H9 (cell line): Measurements from ENCODE around the gene HILPDA. TPM values are rescaled to one million over a fixed set of nuclear protein-coding genes. Genes with fewer than 3 reads are reported as not detected.

Experiments used
- DNase-seq: peaks from one replicate; pipeline ENCODE4 v3.0.0-alpha.2; 2017
- H2AFZ ChIP-seq: one replicate; pipeline ENCODE4 v1.6.1; 2013; ENCODE audit warnings: mild to moderate bottlenecking, low read length, control low read depth, moderate library complexity
- H2AK5ac ChIP-seq: 2 replicates; pipeline ENCODE4 v1.6.1; 2013; ENCODE audit warnings: low read length, control low read depth, mixed read lengths; ENCODE audit not compliant: insufficient read length
- H2BK120ac ChIP-seq: one replicate; pipeline ENCODE4 v1.6.1; 2013; ENCODE audit warnings: low read depth, mild to moderate bottlenecking, low read length, control low read depth, inconsistent platforms; ENCODE audit not compliant: poor library complexity, severe bottlenecking
- H2BK12ac ChIP-seq: 2 replicates; pipeline ENCODE4 v1.6.1; 2013; ENCODE audit warnings: low read length, control low read depth, mixed read lengths, low read depth; ENCODE audit not compliant: insufficient read length
- H2BK15ac ChIP-seq: 2 replicates; pipeline ENCODE4 v1.6.1; 2013; ENCODE audit warnings: low read depth, low read length, control low read depth
- H2BK20ac ChIP-seq: one replicate; pipeline ENCODE4 v1.6.1; 2013; ENCODE audit warnings: low read depth, mild to moderate bottlenecking, low read length, control low read depth, inconsistent platforms; ENCODE audit not compliant: poor library complexity, severe bottlenecking
- H2BK5ac ChIP-seq: 2 replicates; pipeline ENCODE4 v1.6.1; 2013; ENCODE audit warnings: low read length, control low read depth, mixed read lengths; ENCODE audit not compliant: insufficient read length
- H3K14ac ChIP-seq: 2 replicates; pipeline ENCODE4 v1.6.1; 2013; ENCODE audit warnings: low read length, control low read depth; ENCODE audit not compliant: insufficient read depth
- H3K18ac ChIP-seq: 2 replicates; pipeline ENCODE4 v1.6.1; 2013; ENCODE audit warnings: low read depth, mild to moderate bottlenecking, mixed read lengths, low read length, control low read depth; ENCODE audit not compliant: insufficient read length
- H3K23ac ChIP-seq: 2 replicates; pipeline ENCODE4 v1.6.1; 2013; ENCODE audit warnings: low read length, control low read depth, mixed read lengths, low read depth; ENCODE audit not compliant: insufficient read length
- H3K23me2 ChIP-seq: 2 replicates; pipeline ENCODE4 v1.6.1; 2013; ENCODE audit warnings: low read depth, mild to moderate bottlenecking, mixed read lengths, low read length, control low read depth; ENCODE audit not compliant: insufficient read length, poor library complexity, severe bottlenecking
- H3K27ac ChIP-seq: 2 replicates; pipeline ENCODE4 v1.5.1; 2013; ENCODE audit warnings: low read length, control low read depth, mixed read lengths, low read depth; ENCODE audit not compliant: insufficient read length
- H3K27me3 ChIP-seq: 2 replicates; pipeline ENCODE4 v1.6.1; 2013; ENCODE audit warnings: low read length, control low read depth, inconsistent platforms; ENCODE audit not compliant: insufficient read depth
- H3K4ac ChIP-seq: 2 replicates; pipeline ENCODE4 v1.6.1; 2013; ENCODE audit warnings: low read depth, mild to moderate bottlenecking, control low read depth, inconsistent platforms, low read length, moderate library complexity
- H3K4me1 ChIP-seq: 2 replicates; pipeline ENCODE4 v1.6.1; 2013; ENCODE audit warnings: low read length, control low read depth, inconsistent platforms; ENCODE audit not compliant: insufficient read depth
- H3K4me2 ChIP-seq: 2 replicates; pipeline ENCODE4 v1.6.1; 2013; ENCODE audit warnings: low read length, control low read depth, mixed read lengths; ENCODE audit not compliant: insufficient read length, insufficient read depth
- H3K56ac ChIP-seq: 2 replicates; pipeline ENCODE4 v1.6.1; 2013; ENCODE audit warnings: low read depth, mild to moderate bottlenecking, mixed read lengths, low read length, control low read depth; ENCODE audit not compliant: insufficient read length
- H3K79me1 ChIP-seq: 2 replicates; pipeline ENCODE4 v1.6.1; 2013; ENCODE audit warnings: low read depth, mild to moderate bottlenecking, moderate library complexity, low read length, control low read depth, inconsistent platforms; ENCODE audit not compliant: insufficient read depth, poor library complexity, severe bottlenecking
- H3K79me2 ChIP-seq: 2 replicates; pipeline ENCODE4 v1.6.1; 2013; ENCODE audit warnings: low read length, control low read depth, inconsistent platforms; ENCODE audit not compliant: insufficient read depth
- H3K9ac ChIP-seq: 2 replicates; pipeline ENCODE4 v1.6.1; 2013; ENCODE audit warnings: low read length, control low read depth, mixed read lengths; ENCODE audit not compliant: insufficient read length; ENCODE audit errors: extremely low read depth
- H3K9me3 ChIP-seq: one replicate; pipeline ENCODE4 v1.6.1; 2013; ENCODE audit warnings: low read depth, low read length, inconsistent platforms; ENCODE audit not compliant: control insufficient read depth
- H3T11ph ChIP-seq: one replicate; pipeline ENCODE4 v1.6.1; 2013; ENCODE audit warnings: mild to moderate bottlenecking, low read length, control low read depth, inconsistent platforms
- H4K20me1 ChIP-seq: one replicate; pipeline ENCODE4 v1.6.1; 2013; ENCODE audit not compliant: control insufficient read depth, insufficient read length, insufficient read depth
- H4K5ac ChIP-seq: 2 replicates; pipeline ENCODE4 v1.6.1; 2013; ENCODE audit warnings: low read depth, mild to moderate bottlenecking, mixed read lengths, low read length, control low read depth; ENCODE audit not compliant: insufficient read length
- H4K8ac ChIP-seq: replicated peaks from 2 replicates; pipeline ENCODE4 v1.6.1; 2013; ENCODE audit warnings: low read length, control low read depth, mixed read lengths, low read depth; ENCODE audit not compliant: insufficient read length
- H4K91ac ChIP-seq: 2 replicates; pipeline ENCODE4 v1.6.1; 2013; ENCODE audit warnings: low read depth, mild to moderate bottlenecking, moderate library complexity, mixed read lengths, low read length, control low read depth; ENCODE audit not compliant: insufficient read length
- H3K27ac Mint-ChIP-seq, 3 experiments: 2 replicates in 2 of 3; 3 replicates in 1 of 3; pipeline ENCODE4 v1.8.0; 2020 to 2021; ENCODE audit warnings: mixed read lengths in 3 of 3, mild to moderate bottlenecking in 1 of 3, moderate library complexity in 1 of 3
- H3K27me3 Mint-ChIP-seq: 2 replicates; pipeline ENCODE4 v1.8.0; 2021; ENCODE audit warnings: low read depth, mild to moderate bottlenecking, moderate library complexity, mixed read lengths
- H3K36me3 Mint-ChIP-seq, 3 experiments: 2 replicates in 2 of 3; 3 replicates in 1 of 3; pipeline ENCODE4 v1.8.0; 2020 to 2021; ENCODE audit warnings: low read depth in 3 of 3, mixed read lengths in 3 of 3; ENCODE audit not compliant: insufficient read depth in 1 of 3
- H3K4me1 Mint-ChIP-seq, 2 experiments: 2 replicates each; pipeline ENCODE4 v1.8.0; 2020; ENCODE audit warnings: mixed read lengths in 2 of 2
- H3K4me3 Mint-ChIP-seq, 2 experiments: 2 replicates in 1 of 2; 3 replicates in 1 of 2; pipeline ENCODE4 v1.8.0; 2020 to 2021; ENCODE audit warnings: mild to moderate bottlenecking in 2 of 2, mixed read lengths in 2 of 2, moderate library complexity in 1 of 2
- H3K9me3 Mint-ChIP-seq, 2 experiments: 2 replicates in 1 of 2; 3 replicates in 1 of 2; pipeline ENCODE4 v1.8.0; 2020; ENCODE audit warnings: mild to moderate bottlenecking in 2 of 2, mixed read lengths in 2 of 2, moderate library complexity in 1 of 2
- CTCF ChIP-seq: fragments of 200-600 bp; sonication (generic); conservative IDR thresholded peaks from 3 replicates; pipeline ENCODE4 v1.8.0; 2021; ENCODE audit warnings: antibody characterized with exemption, mild to moderate bottlenecking
- WGBS: extraction: QIAGEN DNeasy Blood & Tissue Kit; methylation state at CpG from one replicate; pipeline ENCODE4 v1.1.7; 2013; ENCODE audit warnings: missing lambda C conversion rate, low lambda C conversion rate, mixed read lengths; ENCODE audit not compliant: insufficient read length; ENCODE audit errors: extremely low coverage; 5-methylcytosine and 5-hydroxymethylcytosine counted together
- total RNA-seq: library from RNA; stranded (reverse); gene quantifications from 2 replicates; pipeline ENCODE4 v1.2.1, GENCODE V29; 2021

The HILPDA gene
- total RNA-seq, 1 experiment from 2014 or later: 23.3 TPM

GRCh38 chr7:128431754-128432153, 23.9 kb upstream of the HILPDA start:
- H3K4me1 ChIP-seq: no peaks in the 10 kb centered on the region
- no peaks in the 10 kb centered on the region for H4K20me1 ChIP-seq
- DNase-seq: no peak
- no peak overlapping the region for H3K56ac ChIP-seq
- no peaks in the 10 kb centered on the region for H3K36me3 Mint-ChIP-seq
- no peak overlapping the region for H3K18ac ChIP-seq
- no peaks in the 10 kb centered on the region for H3K79me2 ChIP-seq
- no peak overlapping the region for H4K5ac ChIP-seq
- no peak overlapping the region for H3K4me3 Mint-ChIP-seq
- no peak overlapping the region for H4K91ac ChIP-seq
- TF ChIP-seq CTCF: no peak
- no peaks in the 10 kb centered on the region for H3K79me1 ChIP-seq
- no peak overlapping the region for H3K4me2 ChIP-seq
- no CpG with 5 or more reads among the region's 2 CpGs for WGBS
- H3K27me3 Mint-ChIP-seq: peaks cover 3% of the 10 kb centered on the region
- peaks cover 19 to 26% of the 10 kb centered on the region in 2 experiments for H3K4me1 Mint-ChIP-seq
- H2AFZ ChIP-seq: no peak overlapping the region
- H3K9ac ChIP-seq: no peak overlapping the region
- H2AK5ac ChIP-seq: no peak overlapping the region
- no peaks in the 10 kb centered on the region for H3K27me3 ChIP-seq
- H2BK12ac ChIP-seq: no peak overlapping the region
- no peaks in the 10 kb centered on the region for H3K23me2 ChIP-seq
- no peak overlapping the region for H2BK120ac ChIP-seq
- no peak overlapping the region for H3K4ac ChIP-seq
- H3K14ac ChIP-seq: no peak overlapping the region
- no peak overlapping the region for H2BK20ac ChIP-seq
- H3K9me3 Mint-ChIP-seq: no peaks in the 10 kb centered on the region; a peak in 1 of 5 replicates
- no peak overlapping the region for H2BK5ac ChIP-seq
- H3K27ac ChIP-seq: no peak overlapping the region
- no peak overlapping the region for H3K23ac ChIP-seq
- no peak overlapping the region for H3T11ph ChIP-seq
- H3K9me3 ChIP-seq: no peaks in the 10 kb centered on the region
- H4K8ac ChIP-seq: no peak overlapping the region
- H3K27ac Mint-ChIP-seq: no peak overlapping the region
- H2BK15ac ChIP-seq: no peak overlapping the region
